AG04450 (cell line): ENCODE results near the gene TRIM33. TPM values are rescaled to one million over a fixed set of nuclear protein-coding genes. Genes with fewer than 3 reads are reported as not detected.

Experiments used
- CTCF ChIA-PET: fragments of 300-600, 350-600 bp; formaldehyde crosslinking; extraction: SDS; loops from one replicate; lab custom pipeline; 2022; ENCODE audit warnings: antibody characterized with exemption, inconsistent platforms; lab: Charles Lee
- POLR2A ChIA-PET: fragments of 350-600 bp; formaldehyde crosslinking; extraction: SDS; loops from one replicate; lab custom pipeline; 2021; ENCODE audit warnings: antibody characterized with exemption, inconsistent platforms; lab: Yijun Ruan, JAX
- DNase-seq: peaks from one replicate; pipeline ENCODE4 v3.0.0-alpha.2; 2011; ENCODE audit warnings: low read depth, low spot score
- H3K27ac ChIP-seq: one replicate; pipeline ENCODE4 v1.5.1; 2012; ENCODE audit warnings: low read depth, low read length, control low read depth
- H3K27me3 ChIP-seq: one replicate; pipeline ENCODE4 v1.6.0; 2012; ENCODE audit warnings: low read length; ENCODE audit not compliant: control insufficient read depth, insufficient read depth
- H3K4me3 ChIP-seq: 2 replicates; pipeline ENCODE4 v1.5.1; 2011; ENCODE audit warnings: mild to moderate bottlenecking, low read depth, low read length, control low read depth
- H3K9me3 ChIP-seq: 2 replicates; pipeline ENCODE4 v1.5.1; 2012; ENCODE audit warnings: low read length; ENCODE audit not compliant: control insufficient read depth, insufficient read depth
- CTCF ChIP-seq: IDR thresholded peaks from 2 replicates; pipeline ENCODE4 v1.5.1; 2011; ENCODE audit warnings: low read depth, low read length, control low read depth, inconsistent platforms
- polyA plus RNA-seq: library from polyadenylated mRNA; depleted of rRNA; stranded (reverse); fragments of >200 nt; gene quantifications from 2 replicates; pipeline ENCODE4 v1.2.3, GENCODE V29; 2011

TRIM33 gene
- polyA plus RNA-seq, 1 experiment, result 21.1 TPM

GRCh38 chr1:114355240-114355639, 155.8 kb downstream of the TRIM33 start:
- no peak for DNase-seq
- ChIA-PET CTCF (interaction anchor here (0.9 kb wide), 1 partner anchor 73 kb away, joined by 3 read pairs; no protein-coding TSS in a partner anchor), POLR2A (no interaction called here)
- no peaks in the 10 kb centered on the region for H3K9me3 ChIP-seq
- H3K27ac ChIP-seq, result no peak overlapping the region
- no peak for TF ChIP-seq CTCF
- no peak overlapping the region for H3K4me3 ChIP-seq
- H3K27me3 ChIP-seq, result peaks cover 3% of the 10 kb centered on the region

GRCh38 chr1:114353262-114353661, 157.7 kb downstream of the TRIM33 start:
- Histone ChIP-seq H3K9me3 (no peaks in the 10 kb centered on the region), H3K27me3 (peaks cover 8% of the 10 kb centered on the region), H3K4me3 (no peak overlapping the region), H3K27ac (no peak overlapping the region)
- ChIA-PET CTCF (interaction anchor here (0.9 to 1.3 kb wide), 2 partner anchors 374 to 376 kb away, joined by 3 to 4 read pairs; partner anchors contain the start of gene OLFML3), POLR2A (no interaction called here)
- TF ChIP-seq CTCF, result no peak
- DNase-seq, result peak; percentile 30

GRCh38 chr1:114352797-114353196, 158.2 kb downstream of the TRIM33 start:
- TF ChIP-seq CTCF, result no peak
- peaks cover 8% of the 10 kb centered on the region for H3K27me3 ChIP-seq
- no peak for DNase-seq
- no peaks in the 10 kb centered on the region for H3K9me3 ChIP-seq
- ChIA-PET POLR2A (no interaction called here), CTCF (interaction anchor here (1.3 kb wide), 1 partner anchor 376 kb away, joined by 4 read pairs; no protein-coding TSS in a partner anchor)
- H3K27ac ChIP-seq, result no peak overlapping the region
- no peak overlapping the region for H3K4me3 ChIP-seq

GRCh38 chr1:114350731-114351445, 160.1 kb downstream of the TRIM33 start:
- DNase-seq, result no peak
- CTCF ChIA-PET, result interaction anchor here (1.3 kb wide), 1 partner anchor 516 kb away, joined by 3 read pairs; no protein-coding TSS in a partner anchor
- no peak for TF ChIP-seq CTCF

GRCh38 chr1:114349891-114350605, 161.0 kb downstream of the TRIM33 start:
- no peak for DNase-seq
- Histone ChIP-seq H3K27me3 (peaks cover 11% of the 10 kb centered on the region), H3K9me3 (no peaks in the 10 kb centered on the region; the same call in 1 of the 2 replicates), H3K4me3 (no peak overlapping the region), H3K27ac (no peak overlapping the region)
- ChIA-PET CTCF (interaction anchor here (1.3 to 5.0 kb wide), 3 partner anchors 79 to 515 kb away, joined by 3 to 68 read pairs (median 6); partner anchors contain the start of gene OLFML3), POLR2A (no interaction called here)
- TF ChIP-seq CTCF, result no peak

More at GRCh38 chr1:114350731-114351445, 160.1 kb downstream of the TRIM33 start:
- POLR2A ChIA-PET, result no interaction called here
- Histone ChIP-seq H3K27ac (no peak overlapping the region), H3K4me3 (no peak overlapping the region), H3K27me3 (peaks cover 11% of the 10 kb centered on the region), H3K9me3 (no peaks in the 10 kb centered on the region; the same call in 1 of the 2 replicates)
